Measurements from ENCODE around the gene MAPK7. TPM values are rescaled to one million over a fixed set of nuclear protein-coding genes. Genes with fewer than 3 reads are reported as not detected.

Gene MAPK7
- 10 to 100 TPM; 12.9 to 25.2 (median 21.9) TPM for total RNA-seq

DNA sequence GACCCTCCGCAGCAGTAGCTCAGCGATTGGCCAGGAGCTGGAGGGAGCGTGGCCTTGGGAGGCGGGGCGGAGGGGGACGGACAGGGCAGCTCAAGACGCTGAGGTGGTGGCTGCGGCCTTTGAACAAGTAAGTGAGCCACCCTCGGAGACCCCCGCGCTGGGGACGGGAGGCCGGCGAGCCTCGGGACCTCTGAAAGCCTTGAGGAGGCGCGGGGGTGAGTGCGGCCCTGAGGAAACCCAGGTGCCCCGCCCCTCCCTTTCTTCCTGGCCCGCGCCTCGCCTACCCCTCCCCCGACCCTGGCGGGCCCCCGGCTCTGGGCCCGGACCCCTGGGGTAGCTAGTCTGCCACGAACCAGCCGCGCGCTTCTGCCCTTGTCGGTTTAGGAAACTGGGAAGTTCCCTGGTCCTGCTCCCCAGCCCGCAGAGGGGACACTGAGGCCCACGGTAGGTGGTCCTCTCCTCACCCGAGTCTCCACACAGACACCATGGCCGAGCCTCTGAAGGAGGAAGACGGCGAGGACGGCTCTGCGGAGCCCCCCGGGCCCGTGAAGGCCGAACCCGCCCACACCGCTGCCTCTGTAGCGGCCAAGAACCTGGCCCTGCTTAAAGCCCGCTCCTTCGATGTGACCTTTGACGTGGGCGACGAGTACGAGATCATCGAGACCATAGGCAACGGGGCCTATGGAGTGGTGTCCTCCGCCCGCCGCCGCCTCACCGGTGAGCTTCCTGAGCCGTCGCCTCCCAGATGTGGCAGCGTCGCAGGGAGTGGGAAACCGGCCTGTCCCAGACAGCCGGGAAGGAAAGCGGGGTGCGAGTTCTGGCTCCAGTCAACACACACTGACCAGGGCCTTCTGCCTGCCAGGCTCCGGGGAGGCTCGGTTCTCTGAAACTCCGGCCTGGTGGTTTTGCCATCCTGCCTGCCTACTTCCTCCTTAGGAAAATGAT lies at the start of gene MAPK7:
MAPK7 (plus strand) TSS at position 83 of the 945 bp plus-strand sequence; CDS start at position 486, 403 bp downstream.
- ATAC-seq (ENCODE audit: low FRiP score) (peak; percentile 2), DNase-seq (ENCODE audit: low spot score) (no peak)
- TF ChIP-seq, protein P1, sequence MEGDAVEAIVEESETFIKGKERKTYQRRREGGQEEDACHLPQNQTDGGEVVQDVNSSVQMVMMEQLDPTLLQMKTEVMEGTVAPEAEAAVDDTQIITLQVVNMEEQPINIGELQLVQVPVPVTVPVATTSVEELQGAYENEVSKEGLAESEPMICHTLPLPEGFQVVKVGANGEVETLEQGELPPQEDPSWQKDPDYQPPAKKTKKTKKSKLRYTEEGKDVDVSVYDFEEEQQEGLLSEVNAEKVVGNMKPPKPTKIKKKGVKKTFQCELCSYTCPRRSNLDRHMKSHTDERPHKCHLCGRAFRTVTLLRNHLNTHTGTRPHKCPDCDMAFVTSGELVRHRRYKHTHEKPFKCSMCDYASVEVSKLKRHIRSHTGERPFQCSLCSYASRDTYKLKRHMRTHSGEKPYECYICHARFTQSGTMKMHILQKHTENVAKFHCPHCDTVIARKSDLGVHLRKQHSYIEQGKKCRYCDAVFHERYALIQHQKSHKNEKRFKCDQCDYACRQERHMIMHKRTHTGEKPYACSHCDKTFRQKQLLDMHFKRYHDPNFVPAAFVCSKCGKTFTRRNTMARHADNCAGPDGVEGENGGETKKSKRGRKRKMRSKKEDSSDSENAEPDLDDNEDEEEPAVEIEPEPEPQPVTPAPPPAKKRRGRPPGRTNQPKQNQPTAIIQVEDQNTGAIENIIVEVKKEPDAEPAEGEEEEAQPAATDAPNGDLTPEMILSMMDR (IDR thresholded peaks at IDR 0.05), result no peak

DNA sequence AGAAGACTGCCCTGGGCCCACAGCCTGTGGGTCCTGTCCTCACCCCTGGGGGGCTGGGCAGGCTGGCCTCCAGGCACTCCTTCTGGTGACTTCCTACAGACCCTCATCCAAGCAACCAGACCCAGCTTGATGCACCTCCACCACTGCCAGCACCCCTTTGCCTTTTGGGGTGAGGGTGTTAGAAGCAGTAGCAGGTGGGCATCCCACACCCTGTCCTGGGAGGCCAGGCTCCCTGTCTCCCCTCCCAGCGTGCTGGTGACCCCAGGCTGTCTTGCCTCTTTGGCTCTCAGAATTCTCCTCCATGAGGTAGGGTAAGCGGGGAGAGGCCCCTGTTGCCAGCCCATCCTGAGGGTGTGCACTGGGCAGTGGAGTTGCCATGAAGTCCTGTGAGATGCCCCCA lies 49.2 kb upstream of the MAPK7 start:
- TF ChIP-seq, protein P1 (IDR thresholded peaks at IDR 0.05), result no peak
- DNase-seq (ENCODE audit: low spot score), result no peak
- ATAC-seq (ENCODE audit: low FRiP score), result no peak

DNA sequence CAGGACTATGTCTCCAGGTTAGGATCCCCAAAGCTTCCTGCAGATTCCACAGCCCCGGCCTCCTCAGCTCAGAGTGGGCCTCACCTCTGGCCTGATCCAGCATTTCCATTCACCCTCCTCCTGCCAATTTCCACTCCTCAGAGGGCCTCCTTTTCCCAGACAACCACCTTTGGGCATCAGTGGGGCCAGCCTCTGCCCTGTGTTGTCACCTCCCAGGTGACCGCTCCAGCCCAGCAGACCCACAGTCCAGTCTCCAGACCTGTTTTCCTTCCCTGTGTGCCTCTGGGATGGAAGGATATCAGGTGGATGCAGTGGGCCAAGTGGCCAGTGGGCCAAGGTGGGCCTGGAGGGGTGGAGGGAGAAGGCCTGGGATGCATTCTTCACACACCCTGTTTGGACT lies 48.5 kb upstream of the MAPK7 start:
- ATAC-seq (ENCODE audit: low FRiP score) (no peak), DNase-seq (ENCODE audit: low spot score) (no peak)

DNA sequence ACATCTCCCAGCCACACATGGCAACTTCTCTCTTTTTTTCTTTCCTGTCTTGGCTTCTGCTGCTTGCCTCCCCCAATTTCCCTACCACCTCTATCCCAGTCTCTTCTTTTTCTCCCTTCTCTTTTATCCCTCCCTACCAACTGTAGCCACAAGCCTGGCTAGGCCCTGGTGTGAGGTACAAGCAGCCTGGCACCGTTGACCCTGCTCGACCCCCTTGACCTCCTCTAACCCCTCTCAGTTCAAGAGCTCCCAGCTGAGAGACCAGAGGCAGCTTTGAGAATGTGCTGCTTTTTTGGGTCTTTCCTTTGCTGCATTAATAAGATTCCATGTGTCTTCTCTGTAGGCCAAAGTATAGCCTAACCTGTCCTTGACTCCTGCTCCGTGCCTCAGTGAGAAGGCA lies 48.0 kb upstream of the MAPK7 start:
- TF ChIP-seq, protein P1 (IDR thresholded peaks at IDR 0.05), result no peak
- DNase-seq (ENCODE audit: low spot score), result no peak
- no peak for ATAC-seq (ENCODE audit: low FRiP score)

More for the DNA sequence above, 48.5 kb upstream of the MAPK7 start:
- TF ChIP-seq, protein P1 (IDR thresholded peaks at IDR 0.05), result no peak

DNA sequence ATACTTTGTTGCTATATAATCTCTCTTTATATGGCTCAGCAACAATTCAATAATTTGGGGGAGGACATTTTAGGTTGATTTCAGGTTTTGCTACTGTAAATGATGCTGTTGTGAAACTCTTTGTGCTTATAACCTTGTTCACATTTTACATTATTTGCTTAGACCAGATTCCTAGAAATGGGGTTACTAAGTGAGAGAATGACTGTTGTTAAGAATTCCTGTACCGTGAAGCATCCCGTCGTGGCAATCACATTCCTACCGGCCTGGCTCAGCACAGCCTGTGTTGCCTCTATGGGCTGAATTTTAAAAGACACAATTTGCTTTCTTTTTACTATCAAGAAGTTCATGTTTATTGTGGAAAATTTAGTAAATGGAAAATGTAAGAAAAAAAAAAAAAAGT lies 47.2 kb upstream of the MAPK7 start:
- ATAC-seq (ENCODE audit: low FRiP score) (no peak), DNase-seq (ENCODE audit: low spot score) (no peak)
- TF ChIP-seq, protein P1 (IDR thresholded peaks at IDR 0.05), result no peak

DNA sequence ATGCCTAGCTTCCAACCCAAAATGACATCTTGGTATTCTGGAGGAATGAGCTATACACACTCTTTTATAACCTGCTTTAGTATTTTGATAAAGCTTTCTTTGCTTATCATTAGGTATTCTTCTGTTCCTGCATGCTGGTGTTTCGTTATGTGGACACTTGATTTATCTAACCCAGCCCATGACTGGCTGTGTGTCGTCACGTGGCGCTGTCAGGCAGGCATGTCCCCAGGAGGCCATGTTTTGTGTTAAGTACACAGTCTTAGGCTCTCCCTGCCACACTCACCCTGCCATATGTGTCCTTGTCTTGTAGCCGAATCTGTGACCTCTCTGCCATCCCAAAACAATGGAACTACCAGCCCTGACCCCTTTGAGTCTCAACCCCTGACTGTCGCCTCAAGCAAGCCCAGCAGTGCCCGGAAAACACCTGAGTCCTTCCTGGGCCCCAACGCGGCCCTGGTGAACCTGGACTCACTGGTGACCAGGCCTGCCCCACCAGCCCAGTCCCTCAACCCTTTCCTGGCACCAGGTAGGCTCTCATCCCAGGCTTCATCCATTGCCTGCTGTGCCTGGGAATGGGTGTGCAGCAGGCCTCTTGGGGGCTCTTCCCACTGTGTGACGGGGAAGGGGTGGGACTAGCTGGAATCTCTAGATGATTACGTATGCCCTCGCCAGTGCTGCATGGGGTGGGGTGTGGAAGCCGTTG lies 46.6 kb upstream of the MAPK7 start:
- no peak for DNase-seq (ENCODE audit: low spot score)
- TF ChIP-seq, protein P1 (IDR thresholded peaks at IDR 0.05), result no peak
- ATAC-seq (ENCODE audit: low FRiP score), result no peak

Data from omental fat pad (tissue), 4 donors.